DND-41 (cell line): ENCODE data around the gene TRA2B.

Experiments used
- ATAC-seq: fragments of 200-7000 bp; cut with Tn5 transposase; 3 replicates; pipeline ENCODE4 v1.9.1; 2021; ENCODE audit warnings: low read depth; ENCODE audit not compliant: insufficient read depth
- DNase-seq: peaks from one replicate; pipeline ENCODE4 v3.0.0-alpha.2; 2020
- H2AFZ ChIP-seq: 2 replicates; pipeline ENCODE4 v1.6.0; 2012; ENCODE audit warnings: low read depth, low read length
- H3K27ac ChIP-seq: 2 replicates; pipeline ENCODE4 v1.5.1; 2012; ENCODE audit warnings: low read length, inconsistent platforms
- H3K27me3 ChIP-seq: fragments of 200-600 bp; sonication (generic); 2 replicates; pipeline ENCODE4 v1.6.0; 2012; ENCODE audit warnings: low read length, mild to moderate bottlenecking, inconsistent platforms; ENCODE audit not compliant: insufficient read depth, poor library complexity
- H3K36me3 ChIP-seq: 2 replicates; pipeline ENCODE4 v1.5.1; 2012; ENCODE audit warnings: low read length, inconsistent platforms; ENCODE audit not compliant: insufficient read depth
- H3K4me1 ChIP-seq: 2 replicates; pipeline ENCODE4 v1.5.1; 2012; ENCODE audit warnings: mild to moderate bottlenecking, low read length; ENCODE audit not compliant: insufficient read depth
- H3K4me2 ChIP-seq: 2 replicates; pipeline ENCODE4 v1.6.0; 2012; ENCODE audit warnings: mild to moderate bottlenecking, moderate library complexity, low read length, inconsistent platforms; ENCODE audit not compliant: insufficient read depth
- H3K4me3 ChIP-seq, 2 experiments: fragments of 200-600 bp in 1 of 2; shearing (Covaris generic) in 1 of 2; 2 replicates each; pipeline ENCODE4 v1.5.1; 2012 to 2016; ENCODE audit warnings: inconsistent platforms in 2 of 2, low read length in 2 of 2, mild to moderate bottlenecking in 2 of 2, low read depth in 1 of 2, moderate library complexity in 1 of 2
- H3K79me2 ChIP-seq: 2 replicates; pipeline ENCODE4 v1.6.0; 2012; ENCODE audit warnings: low read length, inconsistent platforms; ENCODE audit not compliant: insufficient read depth
- H3K9ac ChIP-seq: 2 replicates; pipeline ENCODE4 v1.6.0; 2012; ENCODE audit warnings: low read depth, mild to moderate bottlenecking, inconsistent platforms, low read length, moderate library complexity
- H3K9me3 ChIP-seq: 2 replicates; pipeline ENCODE4 v1.5.1; 2012; ENCODE audit warnings: low read length, moderate library complexity, mild to moderate bottlenecking, inconsistent platforms; ENCODE audit not compliant: insufficient read depth, severe bottlenecking
- H4K20me1 ChIP-seq: 2 replicates; pipeline ENCODE4 v1.6.0; 2012; ENCODE audit warnings: low read length; ENCODE audit not compliant: insufficient read depth
- CTCF ChIP-seq: IDR thresholded peaks from 2 replicates; pipeline ENCODE4 v1.5.1; 2012; ENCODE audit warnings: borderline replicate concordance, low read length, moderate library complexity, mild to moderate bottlenecking; ENCODE audit not compliant: poor library complexity, severe bottlenecking; ENCODE audit errors: extremely low read depth
- EZH2 ChIP-seq: IDR thresholded peaks from 3 replicates; pipeline ENCODE4 v1.6.1; 2012; ENCODE audit warnings: borderline replicate concordance, low read depth, mild to moderate bottlenecking, moderate library complexity, low read length, inconsistent platforms; ENCODE audit not compliant: severe bottlenecking

TRA2B gene

GRCh38 chr3:185900228-185900627 lies 37.6 kb downstream of the TRA2B start:
- Histone ChIP-seq H3K9me3 (no peaks in the 10 kb centered on the region), H3K4me1 (no peaks in the 10 kb centered on the region), H2AFZ (no peak overlapping the region), H3K9ac (no peak overlapping the region), H3K36me3 (no peaks in the 10 kb centered on the region), H3K4me2 (no peak overlapping the region), H4K20me1 (no peaks in the 10 kb centered on the region), H3K27me3 (no peaks in the 10 kb centered on the region), H3K79me2 (no peaks in the 10 kb centered on the region), H3K27ac (no peak overlapping the region), H3K4me3 (no peak overlapping the region)
- DNase-seq (no peak), ATAC-seq (no peak)
- TF ChIP-seq EZH2 (no peak), CTCF (no peak)

- H3K27me3 ChIP-seq = no peaks in the 10 kb centered on the region
- no peak for TF ChIP-seq EZH2
- TF ChIP-seq CTCF = no peak
- ATAC-seq (no peak), DNase-seq (no peak)
- H3K4me1 ChIP-seq = no peaks in the 10 kb centered on the region
- H3K36me3 ChIP-seq = no peaks in the 10 kb centered on the region
- H3K4me3 ChIP-seq = no peak overlapping the region
- H3K9me3 ChIP-seq = no peaks in the 10 kb centered on the region
- no peak overlapping the region for H3K9ac ChIP-seq
- H2AFZ ChIP-seq = no peak overlapping the region
- no peaks in the 10 kb centered on the region for H3K79me2 ChIP-seq
- no peaks in the 10 kb centered on the region for H4K20me1 ChIP-seq
- H3K27ac ChIP-seq = no peak overlapping the region
- H3K4me2 ChIP-seq = no peak overlapping the region
These were observed 41.2 kb downstream of the TRA2B start for GRCh38 chr3:185896636-185897035.

- Histone ChIP-seq H3K4me2 (no peak overlapping the region), H3K4me3 (no peak overlapping the region), H3K27me3 (peaks cover 3% of the 10 kb centered on the region), H3K4me1 (no peaks in the 10 kb centered on the region), H4K20me1 (no peaks in the 10 kb centered on the region), H3K9me3 (no peaks in the 10 kb centered on the region), H3K79me2 (no peaks in the 10 kb centered on the region), H2AFZ (no peak overlapping the region), H3K36me3 (no peaks in the 10 kb centered on the region), H3K27ac (no peak overlapping the region), H3K9ac (no peak overlapping the region)
- ATAC-seq (no peak), DNase-seq (no peak)
- TF ChIP-seq CTCF (no peak), EZH2 (no peak)
These were observed 50.7 kb downstream of the TRA2B start for GRCh38 chr3:185887066-185887465.

- Histone ChIP-seq H3K4me1 (no peaks in the 10 kb centered on the region), H3K27me3 (no peaks in the 10 kb centered on the region), H3K4me3 (no peak overlapping the region), H3K27ac (no peak overlapping the region), H3K4me2 (no peak overlapping the region), H3K36me3 (no peaks in the 10 kb centered on the region), H4K20me1 (no peaks in the 10 kb centered on the region), H3K79me2 (no peaks in the 10 kb centered on the region), H3K9me3 (no peaks in the 10 kb centered on the region), H2AFZ (no peak overlapping the region), H3K9ac (no peak overlapping the region)
- ATAC-seq (no peak), DNase-seq (no peak)
- TF ChIP-seq CTCF (no peak), EZH2 (no peak)
These were observed 53.2 kb downstream of the TRA2B start for GRCh38 chr3:185884641-185885040.
